Astrocyte of the cerebellum (primary cell): ENCODE data around the gene BYSL.

Source experiments
- DNase-seq: peaks from one replicate; pipeline ENCODE4 v3.0.0-alpha.2; 2011; ENCODE audit warnings: low read depth
- H3K4me3 ChIP-seq: 2 replicates; pipeline ENCODE4 v1.5.1; 2011; ENCODE audit warnings: mild to moderate bottlenecking, low read depth, low read length, moderate library complexity
- in situ Hi-C: cut with HindIII; loops from 2 replicates; pipeline ENCODE4 v1.10.0; 2017; ENCODE audit warnings: low sequenced_read_pairs
- TF ChIP-seq, protein P1 (sequence below): IDR thresholded peaks from 2 replicates; pipeline ENCODE4 v1.5.1; 2012; ENCODE audit warnings: low read length, low read depth, moderate library complexity, mild to moderate bottlenecking; ENCODE audit errors: missing control alignments

BYSL gene, protein sequence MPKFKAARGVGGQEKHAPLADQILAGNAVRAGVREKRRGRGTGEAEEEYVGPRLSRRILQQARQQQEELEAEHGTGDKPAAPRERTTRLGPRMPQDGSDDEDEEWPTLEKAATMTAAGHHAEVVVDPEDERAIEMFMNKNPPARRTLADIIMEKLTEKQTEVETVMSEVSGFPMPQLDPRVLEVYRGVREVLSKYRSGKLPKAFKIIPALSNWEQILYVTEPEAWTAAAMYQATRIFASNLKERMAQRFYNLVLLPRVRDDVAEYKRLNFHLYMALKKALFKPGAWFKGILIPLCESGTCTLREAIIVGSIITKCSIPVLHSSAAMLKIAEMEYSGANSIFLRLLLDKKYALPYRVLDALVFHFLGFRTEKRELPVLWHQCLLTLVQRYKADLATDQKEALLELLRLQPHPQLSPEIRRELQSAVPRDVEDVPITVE

DNA sequence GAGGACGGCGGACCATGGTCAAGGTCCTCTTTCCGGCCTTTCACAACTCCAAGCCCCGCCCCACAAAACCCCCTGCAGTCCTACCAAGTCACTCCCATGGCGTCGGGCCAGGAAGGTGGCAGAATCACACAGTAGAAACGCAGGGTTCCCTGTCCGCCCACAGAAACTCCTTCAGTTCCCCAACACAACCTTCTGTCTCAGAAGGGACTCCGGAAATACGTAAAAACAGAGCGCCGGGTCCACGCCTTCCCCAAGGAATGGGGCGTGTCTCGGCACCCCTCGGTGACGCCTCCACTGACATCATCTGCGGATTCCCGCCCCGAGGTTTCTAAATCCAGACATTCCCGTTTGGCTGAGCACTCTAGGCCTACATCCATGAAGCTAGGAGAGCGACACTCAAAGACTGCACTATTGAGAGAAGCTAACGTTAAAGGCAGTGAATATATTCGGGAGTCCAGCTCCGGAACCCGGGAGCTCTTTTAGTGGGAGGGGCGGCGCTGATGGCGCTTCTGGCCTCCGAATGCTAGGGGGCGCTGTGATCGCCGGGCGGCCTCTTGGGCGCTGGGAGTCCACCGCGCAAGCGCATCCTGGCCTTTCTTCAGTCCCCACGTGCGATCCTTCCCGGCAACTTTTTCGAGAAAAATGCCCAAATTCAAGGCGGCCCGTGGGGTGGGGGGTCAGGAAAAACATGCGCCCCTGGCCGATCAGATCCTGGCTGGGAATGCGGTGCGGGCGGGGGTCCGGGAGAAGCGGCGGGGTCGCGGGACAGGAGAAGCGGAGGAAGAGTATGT, at the start of gene BYSL, which contains the start of gene MED20:
BYSL (plus strand) TSS at position 579 of the 791 bp plus-strand sequence; CDS start at position 643, 64 bp downstream.
MED20 (minus strand) TSS at position 219 of the 791 bp plus-strand sequence; CDS start at position 98, 121 bp downstream.
- TF ChIP-seq, protein P1, sequence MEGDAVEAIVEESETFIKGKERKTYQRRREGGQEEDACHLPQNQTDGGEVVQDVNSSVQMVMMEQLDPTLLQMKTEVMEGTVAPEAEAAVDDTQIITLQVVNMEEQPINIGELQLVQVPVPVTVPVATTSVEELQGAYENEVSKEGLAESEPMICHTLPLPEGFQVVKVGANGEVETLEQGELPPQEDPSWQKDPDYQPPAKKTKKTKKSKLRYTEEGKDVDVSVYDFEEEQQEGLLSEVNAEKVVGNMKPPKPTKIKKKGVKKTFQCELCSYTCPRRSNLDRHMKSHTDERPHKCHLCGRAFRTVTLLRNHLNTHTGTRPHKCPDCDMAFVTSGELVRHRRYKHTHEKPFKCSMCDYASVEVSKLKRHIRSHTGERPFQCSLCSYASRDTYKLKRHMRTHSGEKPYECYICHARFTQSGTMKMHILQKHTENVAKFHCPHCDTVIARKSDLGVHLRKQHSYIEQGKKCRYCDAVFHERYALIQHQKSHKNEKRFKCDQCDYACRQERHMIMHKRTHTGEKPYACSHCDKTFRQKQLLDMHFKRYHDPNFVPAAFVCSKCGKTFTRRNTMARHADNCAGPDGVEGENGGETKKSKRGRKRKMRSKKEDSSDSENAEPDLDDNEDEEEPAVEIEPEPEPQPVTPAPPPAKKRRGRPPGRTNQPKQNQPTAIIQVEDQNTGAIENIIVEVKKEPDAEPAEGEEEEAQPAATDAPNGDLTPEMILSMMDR, result peak; percentile 97
- H3K4me3 ChIP-seq, result peak within 1 kb of the TSS; percentile 83
- DNase-seq, result peak; percentile 86
- in situ Hi-C loops, result no loop called here

DNA sequence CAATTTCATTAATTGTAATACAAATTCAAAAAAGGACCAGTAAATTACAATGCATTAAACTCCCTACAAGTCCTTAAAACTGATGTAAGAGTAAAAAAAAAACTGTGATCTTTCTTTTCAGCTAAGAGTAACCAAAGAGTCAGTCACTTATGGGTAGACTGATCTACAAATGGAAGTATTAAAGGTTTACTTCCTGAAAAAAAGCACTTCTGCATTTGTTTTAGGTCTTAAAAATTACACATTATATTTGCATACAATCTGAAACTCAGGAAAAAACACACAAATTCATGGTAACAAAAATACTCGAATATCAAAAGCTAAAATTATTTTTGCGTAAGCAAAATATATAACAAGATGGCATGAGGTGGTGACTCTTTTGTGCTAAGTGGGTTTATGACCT, 49.6 kb upstream of the BYSL start:
- in situ Hi-C loops, result loop anchor here (5.0 kb wide), 1 partner anchor 61 kb away; no protein-coding TSS in a partner anchor
- TF ChIP-seq, protein P1, result no peak
- H3K4me3 ChIP-seq, result no peak overlapping the region
- DNase-seq, result no peak

DNA sequence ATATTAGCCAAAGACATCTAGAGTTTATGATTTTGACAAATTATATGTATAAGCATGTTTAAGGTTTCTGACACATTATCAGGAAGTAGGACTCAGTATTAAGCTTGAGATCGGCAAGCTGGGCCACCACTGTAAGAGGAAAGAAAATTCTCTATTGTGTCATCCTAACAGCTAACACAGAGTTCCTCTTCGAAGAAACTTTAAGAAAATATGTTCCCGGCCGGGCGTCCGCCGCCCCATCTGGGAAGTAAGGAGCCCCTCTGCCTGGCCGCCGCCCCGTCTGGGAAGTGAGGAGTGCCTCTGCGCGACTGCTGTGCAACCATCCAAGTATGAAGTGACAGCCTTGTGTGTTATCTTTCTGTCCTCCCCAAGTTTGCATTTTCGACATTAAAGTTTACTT, 49.2 kb upstream of the BYSL start:
- TF ChIP-seq, protein P1, result no peak
- in situ Hi-C loops, result loop anchor here (5.0 kb wide), 1 partner anchor 60 kb away; no protein-coding TSS in a partner anchor
- no peak for DNase-seq
- no peak overlapping the region for H3K4me3 ChIP-seq

DNA sequence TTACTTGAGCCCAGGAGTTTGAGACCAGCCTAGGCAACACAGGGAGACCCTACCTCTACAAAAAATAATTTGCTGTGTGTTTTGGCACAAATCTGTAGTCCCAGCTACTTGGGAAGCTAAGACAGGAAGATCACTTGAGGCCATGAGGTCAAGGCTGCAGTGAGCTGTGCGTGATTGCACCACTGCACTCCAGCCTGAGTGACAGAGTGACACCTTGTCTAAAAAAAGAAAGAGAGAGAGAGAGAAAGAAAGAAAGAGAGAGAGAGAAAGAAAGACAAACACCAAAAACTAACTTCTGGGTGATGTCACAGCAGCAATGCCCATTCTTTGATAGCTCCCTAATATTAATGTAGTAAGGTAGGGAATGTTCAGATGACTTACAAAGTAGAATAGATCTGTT, 46.6 kb upstream of the BYSL start:
- no peak for DNase-seq
- TF ChIP-seq, protein P1, result no peak
- in situ Hi-C loops, result loop anchor here (5.0 kb wide), 1 partner anchor 58 kb away; no protein-coding TSS in a partner anchor
- no peak overlapping the region for H3K4me3 ChIP-seq

DNA sequence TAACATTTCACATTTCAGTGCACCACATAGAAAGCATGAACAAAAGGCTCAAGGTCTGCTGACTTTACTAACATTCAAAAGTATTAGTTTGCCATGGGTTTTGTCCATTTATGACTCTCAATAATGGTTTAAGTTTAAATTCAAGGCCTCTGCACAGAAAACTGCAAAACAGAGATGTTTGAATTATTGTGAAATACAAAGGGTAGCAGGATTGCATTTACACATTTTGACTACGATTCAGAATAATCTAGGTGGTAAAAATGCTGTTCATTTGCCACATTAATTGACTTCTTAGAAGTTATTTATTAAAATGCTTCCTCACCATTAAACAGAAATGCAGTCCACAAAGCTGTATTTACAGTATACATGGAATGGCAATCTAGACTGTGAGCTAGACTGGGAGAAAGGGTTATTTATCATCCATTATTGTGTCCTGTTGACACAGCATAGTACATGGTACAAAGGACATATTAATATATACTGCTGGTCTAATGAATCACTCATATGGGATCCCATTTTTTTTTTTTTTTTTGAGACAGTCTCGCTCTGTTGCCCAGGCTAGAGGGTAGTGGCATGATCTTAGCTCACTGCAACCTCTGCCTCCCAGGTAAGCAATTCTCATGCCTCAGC, 44.1 kb upstream of the BYSL start:
- in situ Hi-C loops, result no loop called here
- no peak overlapping the region for H3K4me3 ChIP-seq
- TF ChIP-seq, protein P1, result no peak
- no peak for DNase-seq

DNA sequence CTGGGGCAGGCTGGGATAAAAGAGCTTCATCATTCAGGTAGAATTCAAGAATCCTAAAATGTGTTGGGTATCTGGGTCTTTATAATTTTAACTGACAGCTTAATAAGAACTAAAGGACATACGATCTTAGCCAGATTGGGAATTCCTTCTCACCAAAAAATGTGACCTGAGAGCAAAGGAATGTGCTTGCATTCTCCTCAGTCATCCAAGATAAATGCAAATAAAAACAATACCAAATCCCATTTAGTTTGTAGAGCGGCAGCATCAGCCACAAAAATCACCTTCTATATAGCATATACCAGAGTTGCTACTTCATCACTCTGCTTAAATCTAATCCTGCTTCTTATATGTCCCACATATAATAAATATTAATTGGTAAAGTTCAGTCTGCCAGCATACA, 43.1 kb upstream of the BYSL start:
- peak; percentile 53 for DNase-seq
- TF ChIP-seq, protein P1, result no peak
- in situ Hi-C loops, result no loop called here
- H3K4me3 ChIP-seq, result no peak overlapping the region
